SKM-1 (cell line): ENCODE measurements around the gene DNAH7.

Experiments used
- DNase-seq: peaks from one replicate; lab custom pipeline; 2025; ENCODE audit not compliant: unreplicated experiment; lab: John Stamatoyannopoulos, UW

The DNAH7 gene

DNA sequence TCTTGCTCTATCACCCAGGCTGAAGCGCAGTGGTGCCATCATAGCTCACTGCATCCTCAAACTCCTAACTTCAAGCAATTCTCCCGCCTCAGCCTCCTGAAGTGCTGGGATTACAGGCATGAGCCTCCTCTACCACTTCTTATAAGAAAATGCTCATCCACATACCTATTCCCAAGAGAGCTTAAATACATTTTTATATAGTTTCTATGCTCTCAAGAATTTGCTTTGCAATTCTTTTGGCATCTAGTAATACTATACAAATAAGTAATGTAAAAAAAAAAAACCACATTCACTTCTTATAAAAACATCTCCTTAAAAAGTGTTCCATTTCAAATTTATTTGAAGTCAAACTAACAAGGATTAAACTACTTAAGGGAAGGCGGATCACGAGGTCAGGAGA lies 197.3 kb downstream of the DNAH7 start:
- no peak for DNase-seq

DNA sequence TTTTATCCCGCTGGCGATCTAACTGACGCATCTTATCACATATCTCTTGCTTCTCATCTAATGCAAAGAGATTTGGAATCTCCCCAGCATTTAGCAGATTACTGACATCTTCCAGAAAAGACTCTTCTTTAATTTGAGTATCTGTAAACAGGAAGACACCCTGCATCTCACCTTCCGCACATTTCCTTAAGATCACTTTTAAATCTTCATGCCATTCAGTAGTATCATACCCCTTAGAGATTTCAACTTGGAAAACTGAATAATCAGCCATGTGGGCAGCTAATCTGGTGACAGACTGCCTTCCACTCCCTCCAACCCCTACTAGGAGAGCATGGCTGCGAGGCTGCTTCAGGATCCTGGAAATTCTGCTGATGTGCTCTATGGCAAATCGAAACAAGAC lies 204.3 kb downstream of the DNAH7 start:
- DNase-seq: no peak

DNA sequence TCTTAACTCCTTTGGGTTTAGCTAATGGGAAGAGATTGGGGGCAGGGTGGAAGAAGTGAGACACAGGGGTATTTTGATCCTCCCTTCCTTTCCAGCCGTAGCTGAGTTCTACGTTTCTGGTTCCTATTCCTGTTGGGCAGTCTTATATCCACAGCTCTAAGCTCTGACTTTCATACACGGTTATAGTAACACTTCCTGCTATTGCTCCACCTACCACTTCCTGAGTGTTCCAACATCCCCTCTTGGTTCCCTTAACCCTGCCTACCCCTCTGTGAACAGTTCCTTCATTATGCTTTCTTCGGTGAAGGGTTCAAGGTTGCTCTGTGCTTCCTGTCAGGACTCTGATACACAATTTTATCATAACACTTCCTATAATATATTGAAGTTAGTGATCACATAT lies 205.1 kb downstream of the DNAH7 start:
- peak; percentile 28 for DNase-seq

DNA sequence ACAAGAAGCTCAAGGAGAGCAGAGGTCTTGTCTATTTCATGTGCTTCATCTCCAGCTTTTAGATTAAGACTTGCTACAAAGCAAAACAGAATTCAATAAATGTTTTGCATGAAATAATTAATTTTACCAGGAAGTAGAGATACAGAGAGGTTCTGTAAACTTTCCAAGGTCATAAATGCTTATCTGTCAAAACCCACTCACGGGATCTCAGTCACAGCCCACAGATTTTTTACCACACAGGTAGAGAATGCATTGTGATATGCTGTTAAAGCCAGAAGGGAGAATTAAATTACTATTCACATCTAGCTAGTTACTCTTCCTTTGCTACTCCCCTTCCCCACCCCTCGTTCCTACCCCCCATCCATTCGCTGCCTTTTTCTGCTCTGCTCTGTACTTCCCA lies 205.5 kb downstream of the DNAH7 start:
- no peak for DNase-seq

DNA sequence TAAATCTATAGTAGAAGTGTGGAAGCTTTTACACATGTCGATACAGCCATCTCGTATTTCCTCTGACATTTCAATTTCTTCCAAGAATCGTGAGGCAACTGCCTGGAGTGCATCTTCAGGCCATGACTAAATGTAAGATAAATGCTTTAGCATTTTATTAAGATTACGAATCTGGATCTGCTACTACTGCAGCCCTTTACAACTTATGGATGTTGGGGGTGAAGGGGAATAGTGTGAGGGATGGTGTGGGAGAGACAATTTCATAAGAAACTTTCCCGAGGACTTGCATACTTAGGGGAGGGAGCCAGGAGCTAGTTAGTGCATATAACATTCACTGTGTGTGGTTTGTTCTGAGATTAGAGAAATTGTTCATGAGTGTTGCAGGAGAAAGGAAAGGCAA lies 206.8 kb downstream of the DNAH7 start:
- DNase-seq: no peak

DNA sequence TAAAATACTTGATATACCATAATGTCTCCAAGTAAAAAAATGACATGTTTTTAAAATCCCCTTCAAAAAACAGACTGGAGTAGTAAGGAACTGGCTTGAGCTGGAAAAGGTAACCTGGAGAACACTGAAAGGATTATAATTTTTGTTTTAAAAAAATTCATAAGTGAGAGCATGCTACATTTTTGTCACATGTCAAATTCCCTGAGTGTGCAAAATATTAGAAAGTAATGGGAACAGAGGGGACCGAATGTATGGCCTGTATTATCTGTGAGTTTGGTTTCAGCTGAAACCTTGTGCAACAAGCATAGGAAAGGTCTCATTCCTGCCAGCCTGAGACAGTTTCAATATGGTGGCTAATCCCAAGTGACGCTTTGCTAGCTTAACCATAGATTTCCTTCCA lies 209.1 kb downstream of the DNAH7 start:
- no peak for DNase-seq

DNA sequence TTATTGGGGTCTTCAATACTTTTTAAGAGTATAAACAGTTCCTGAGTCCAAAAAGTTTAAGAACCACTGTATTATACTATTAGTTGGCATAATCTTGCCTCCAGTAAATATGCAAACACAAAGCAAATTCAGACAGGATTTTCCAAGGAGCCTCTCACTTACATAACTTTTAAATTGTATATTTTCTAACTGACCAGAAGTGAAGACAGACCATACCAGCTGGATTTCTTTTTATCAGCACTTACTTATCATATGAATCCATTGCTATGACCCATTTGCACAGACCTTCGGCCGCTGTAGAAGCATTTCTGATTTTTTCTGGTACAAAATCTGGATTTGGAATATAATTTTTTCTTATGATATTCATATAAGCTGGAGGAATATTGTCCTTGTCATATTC lies 211.5 kb downstream of the DNAH7 start:
- no peak for DNase-seq

DNA sequence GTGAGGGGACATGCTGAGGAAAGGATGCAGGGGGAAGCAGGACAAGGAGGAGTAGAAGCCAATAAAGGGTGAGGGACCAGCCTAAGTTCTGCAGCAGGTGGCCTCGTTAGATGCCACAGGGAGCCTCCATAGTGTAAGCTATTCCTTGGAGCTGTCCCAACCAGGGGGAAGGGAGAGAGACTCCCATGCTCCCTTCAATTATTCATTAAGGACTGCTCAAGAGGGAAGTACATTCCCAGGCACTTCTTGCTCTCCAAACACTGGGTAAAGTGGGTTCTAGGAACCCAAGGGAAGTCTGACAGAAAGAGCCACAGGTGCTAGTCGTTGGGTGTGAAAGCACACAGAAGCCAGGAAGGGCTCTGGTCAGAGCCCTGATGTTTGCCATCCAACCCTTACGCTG lies 217.9 kb downstream of the DNAH7 start:
- DNase-seq: no peak

DNA sequence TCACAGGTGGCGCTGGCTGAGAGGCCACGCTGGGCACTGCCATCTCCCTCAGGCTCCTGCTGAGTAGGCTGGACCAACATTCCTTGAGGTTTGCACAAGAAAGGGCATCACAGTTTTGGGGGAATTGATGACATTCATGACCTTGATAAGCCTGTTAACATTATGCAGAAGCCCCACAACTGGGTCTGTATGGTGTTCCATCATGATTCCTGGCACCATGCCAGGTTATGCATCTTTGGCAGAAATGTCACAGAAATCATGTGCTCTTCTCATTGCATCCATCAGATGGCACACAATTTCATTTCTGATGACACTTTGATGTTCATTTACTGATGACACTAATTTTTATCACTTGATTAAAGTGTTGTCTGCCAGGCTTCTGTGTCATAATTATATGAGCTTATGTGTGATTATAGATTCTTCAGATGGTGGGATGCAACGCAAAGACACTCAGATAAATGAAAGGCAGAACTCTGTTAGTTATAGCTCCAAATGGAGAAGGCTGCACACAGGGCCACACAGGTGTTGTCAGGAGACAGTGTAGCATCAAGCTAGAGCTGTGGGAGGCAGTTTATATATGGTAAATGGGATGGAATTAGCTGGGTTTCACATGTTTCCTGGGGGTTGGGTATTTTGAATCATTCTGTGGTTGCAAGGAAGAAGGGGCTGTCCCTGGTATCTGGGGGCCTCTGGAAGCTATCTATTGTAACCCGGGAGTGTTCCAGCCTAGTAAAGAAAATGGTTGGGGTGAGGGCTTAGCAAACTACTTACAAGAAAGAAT lies 220.3 kb downstream of the DNAH7 start:
- no peak for DNase-seq

DNA sequence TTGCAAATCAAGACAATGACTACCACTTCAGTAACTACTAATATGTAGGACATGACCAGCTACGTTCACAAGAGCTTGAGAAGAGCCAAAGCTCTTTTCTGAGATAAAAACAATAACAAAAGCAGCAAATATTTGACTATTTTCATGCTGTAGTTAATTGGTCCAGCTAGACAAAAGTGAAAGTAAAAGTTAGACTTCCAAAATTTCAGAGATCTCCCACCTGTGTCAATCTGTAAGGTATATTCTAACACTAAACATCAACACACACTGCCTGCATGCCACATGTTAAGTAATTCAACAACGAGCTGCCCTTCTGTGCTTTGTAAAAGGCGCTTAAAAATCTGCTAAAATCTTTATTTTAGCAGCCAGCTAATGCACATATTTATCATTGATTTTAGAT lies 225.7 kb downstream of the DNAH7 start:
- no peak for DNase-seq

DNA sequence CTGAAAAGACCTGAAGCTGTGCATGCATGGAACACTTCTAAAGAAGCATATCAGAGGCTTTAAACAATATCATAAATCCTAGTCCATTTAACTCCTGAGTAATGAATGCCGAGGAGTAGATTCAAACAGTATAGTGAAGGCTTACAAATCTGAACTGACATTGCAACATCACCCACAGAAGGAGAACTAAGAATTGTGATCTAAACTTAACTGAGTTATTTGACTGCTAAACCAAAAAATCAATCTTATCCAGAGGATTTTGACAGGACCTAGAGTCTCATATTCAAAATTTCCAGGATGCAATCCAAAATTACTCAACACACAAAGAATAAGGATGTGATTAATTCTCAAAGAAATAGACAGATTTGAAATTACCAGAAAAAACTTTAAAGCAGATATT lies 230.6 kb downstream of the DNAH7 start:
- no peak for DNase-seq

DNA sequence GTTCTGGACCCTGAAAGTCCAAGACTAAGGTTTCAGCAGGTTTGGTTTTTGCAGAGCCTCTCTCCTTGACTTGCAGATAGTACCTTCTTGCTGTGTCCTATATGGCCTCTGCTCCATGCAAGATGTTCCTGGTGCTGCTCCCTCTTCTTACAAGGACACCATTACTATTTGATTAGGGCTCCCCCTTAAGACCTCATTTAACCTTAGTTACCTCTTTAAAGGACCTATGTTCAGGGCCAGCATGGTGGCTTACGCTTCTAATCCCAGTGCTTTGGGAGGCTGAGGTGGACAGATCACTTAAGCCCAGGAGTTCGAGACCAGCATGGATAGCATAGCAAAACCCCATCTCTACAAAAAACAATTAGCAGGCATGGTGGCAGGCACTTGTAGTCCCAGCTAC lies 232.6 kb downstream of the DNAH7 start:
- DNase-seq: no peak

DNA sequence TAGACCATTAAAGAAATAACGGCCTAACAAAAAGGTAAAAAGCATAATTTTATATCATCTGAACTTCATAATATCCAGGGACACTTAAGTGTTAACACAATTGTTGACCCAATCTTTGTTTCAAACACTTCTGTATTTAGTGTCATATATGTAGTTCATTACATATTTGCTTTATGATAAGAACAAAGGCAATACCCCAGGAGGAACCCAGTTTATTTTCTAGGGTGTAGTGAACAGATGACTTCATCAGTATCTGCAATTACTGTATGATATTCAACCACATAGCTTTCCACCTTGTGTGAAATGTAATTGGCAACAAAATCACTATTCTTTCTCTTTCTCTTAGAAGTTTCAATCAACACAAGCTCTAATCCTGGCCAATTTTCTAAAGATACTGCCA lies 233.8 kb downstream of the DNAH7 start:
- no peak for DNase-seq

DNA sequence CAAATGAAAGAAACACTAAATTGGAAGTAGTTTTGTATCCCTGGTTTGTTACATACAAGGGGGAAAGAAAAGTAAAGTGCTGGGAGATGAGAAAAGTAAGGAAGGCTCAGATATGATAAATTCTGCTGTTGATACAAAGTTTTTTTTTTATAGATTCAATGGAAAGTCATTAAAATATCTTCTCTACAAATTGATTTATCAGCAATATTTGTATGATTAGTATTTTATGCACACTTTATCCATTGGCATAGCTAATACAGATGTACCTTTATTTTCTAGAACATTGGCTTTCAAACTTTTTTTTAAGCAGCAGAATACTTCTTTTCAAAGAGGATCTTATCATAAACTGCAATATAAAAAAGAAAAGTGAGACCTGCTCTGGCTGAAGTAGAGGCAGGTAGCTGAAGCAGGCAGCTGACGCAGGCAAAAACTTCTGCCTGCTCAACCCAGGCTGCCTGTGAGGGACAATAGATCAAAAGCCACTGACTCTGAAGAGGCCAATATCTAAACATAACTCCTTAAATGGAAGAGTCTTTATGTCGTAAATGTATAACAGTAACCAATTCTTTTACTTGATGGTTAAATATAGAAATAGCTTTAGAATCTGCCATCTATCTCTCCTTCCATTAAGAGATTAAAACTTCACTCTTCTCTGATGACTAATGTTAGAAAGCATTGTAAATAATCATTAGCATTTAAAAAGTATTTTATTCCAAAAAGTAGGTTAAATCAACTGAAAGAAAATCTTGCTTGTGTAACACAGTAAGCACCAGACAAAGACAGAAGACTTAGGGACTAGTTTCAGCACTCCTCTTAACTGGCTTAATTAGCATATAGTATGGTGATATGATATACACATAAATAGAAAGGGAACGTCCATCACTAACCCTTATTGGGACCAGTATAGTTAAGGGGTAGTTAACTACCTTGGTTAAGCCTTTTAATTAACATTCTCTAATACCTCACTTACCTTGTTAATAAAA lies 237.4 kb downstream of the DNAH7 start:
- DNase-seq: no peak

DNA sequence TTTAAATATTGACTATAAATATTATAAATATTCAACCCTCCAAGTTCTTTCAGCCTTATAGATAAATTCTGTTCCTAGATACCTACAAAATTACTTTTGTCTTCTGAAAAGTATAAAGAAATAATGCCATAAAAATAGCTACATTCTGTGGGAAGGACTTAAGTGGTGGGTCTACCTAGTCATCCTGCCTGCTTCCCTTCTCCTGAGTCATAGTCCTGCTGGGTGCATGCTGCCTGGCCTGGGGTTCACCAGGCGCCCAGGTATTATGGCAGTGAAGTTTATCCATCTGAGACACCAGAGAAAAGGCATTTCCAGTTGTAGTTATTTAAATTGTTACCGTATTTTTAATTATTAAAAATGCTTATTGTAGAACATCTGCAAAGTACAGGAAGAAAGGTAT lies 244.2 kb downstream of the DNAH7 start:
- DNase-seq: no peak

DNA sequence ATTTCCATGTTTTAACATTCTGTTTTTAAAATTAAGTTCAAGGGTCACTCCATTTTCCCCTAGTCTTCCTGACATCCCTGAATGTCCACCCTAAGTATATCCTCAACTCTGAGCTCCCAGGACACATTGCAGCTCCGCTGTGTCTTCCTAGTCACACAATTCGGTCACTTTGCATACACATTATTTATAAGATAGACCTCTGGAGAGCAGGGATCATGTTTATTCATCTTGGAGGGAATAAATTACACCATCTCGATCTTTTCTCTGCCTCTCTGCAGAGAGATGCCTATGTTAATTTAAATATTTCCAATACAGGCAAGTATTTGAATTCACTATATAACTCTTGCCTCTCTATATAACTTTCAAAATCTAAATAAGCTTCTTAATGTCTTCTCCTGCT lies 245.4 kb downstream of the DNAH7 start:
- no peak for DNase-seq

DNA sequence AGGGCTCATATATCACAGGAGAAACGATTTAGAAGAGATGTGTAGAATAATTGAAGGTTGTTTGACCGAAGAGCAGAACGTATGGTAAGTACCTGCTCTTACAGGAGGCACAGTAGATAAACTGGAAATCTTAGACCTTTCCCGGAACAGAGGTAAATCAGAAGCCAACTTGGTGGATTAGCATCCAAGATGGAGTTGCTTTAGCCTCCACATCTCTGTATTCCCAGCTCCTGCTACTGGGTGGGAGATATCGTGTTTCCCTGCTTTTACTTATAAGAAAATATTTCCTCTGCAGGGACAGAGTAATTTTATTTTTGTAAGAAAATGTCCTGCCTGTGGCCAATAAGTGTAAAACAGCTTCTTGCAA lies 247.1 kb downstream of the DNAH7 start:
- no peak for DNase-seq

DNA sequence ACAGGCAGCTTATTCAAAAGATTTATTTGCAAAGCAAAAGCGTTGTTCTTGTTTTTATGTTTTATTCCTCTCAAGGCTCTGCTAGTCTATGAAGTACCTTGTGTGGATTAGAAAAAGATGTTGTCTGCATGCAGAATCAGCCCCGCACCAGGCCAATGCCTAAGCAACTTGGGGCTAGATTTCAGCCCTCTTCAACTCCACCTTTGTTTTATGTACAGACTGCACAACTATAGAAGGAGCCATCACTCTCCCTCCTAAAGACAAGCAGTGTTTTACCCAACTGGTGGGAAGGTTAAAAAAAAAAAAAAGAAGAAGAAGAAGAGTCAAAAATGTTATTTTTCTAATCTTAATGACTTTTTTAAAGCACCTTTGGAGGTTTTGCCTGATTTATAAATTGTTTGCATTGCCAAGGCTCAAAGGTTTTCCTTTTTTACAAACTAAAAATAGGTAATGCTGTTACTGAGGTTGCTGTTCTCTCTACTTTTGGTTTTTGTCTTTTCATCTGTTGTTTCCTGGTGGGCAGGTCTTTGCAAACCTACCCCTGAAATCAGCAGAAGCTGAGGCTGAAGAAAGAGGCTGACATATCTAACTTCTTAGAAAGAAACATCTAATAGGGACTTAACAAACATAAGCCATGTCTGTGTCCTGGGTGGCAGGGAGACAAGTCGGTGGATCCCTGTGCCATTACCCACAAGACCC lies 247.6 kb downstream of the DNAH7 start:
- DNase-seq: no peak

DNA sequence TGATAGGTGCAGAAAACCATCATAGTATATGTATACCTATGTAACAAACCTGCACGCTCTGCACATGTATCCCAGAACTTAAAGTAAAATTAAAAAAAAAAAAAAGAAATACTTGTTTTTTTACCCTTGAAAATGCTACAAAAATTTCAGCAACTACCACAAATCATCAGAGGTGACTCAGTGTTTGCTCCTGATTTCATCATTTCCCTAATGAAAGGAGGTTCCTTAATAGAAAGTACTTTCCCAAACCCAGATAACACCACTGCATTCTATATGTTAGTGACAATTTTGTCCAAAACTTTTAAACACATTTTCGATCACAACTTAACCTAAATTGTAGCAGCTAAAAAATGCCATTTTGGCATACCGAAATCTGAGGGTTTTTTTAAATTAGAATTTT lies 248.3 kb downstream of the DNAH7 start:
- DNase-seq: no peak

DNA sequence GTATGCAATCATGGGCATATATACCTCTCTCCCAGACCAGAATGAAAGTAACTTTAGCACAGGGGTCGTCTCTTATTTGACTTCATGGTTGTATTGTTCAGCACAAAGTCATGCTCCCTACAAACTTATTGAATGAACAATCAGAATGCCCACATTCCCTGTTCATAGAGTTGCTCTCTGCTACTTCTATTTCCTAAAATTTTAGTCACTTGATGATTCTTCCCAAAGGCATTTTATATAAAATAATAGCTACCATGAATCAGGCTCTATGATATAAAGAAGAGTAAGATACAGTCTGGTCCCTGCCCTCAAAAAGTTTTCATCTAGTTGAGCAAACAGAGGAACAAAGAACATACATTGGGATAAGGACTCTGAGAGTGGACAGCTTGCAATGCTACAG lies 249.4 kb downstream of the DNAH7 start:
- no peak for DNase-seq

DNA sequence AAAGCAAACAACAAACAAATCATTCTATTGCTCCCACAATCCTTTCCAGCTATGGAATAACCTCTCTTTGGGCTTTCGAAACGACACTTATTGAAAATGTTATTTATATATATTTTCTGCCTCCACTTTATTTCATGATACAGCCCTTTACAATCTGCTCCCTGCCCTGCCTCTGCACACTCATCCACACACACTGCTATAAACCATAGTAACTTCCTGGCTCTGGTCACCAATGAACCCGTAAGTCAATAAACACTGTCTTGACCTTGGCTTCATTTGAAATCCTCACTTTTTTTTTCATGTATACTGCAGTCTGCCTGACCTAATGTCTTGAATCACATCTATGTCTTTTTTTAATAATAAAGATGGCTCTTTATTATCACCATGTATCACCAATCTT lies 250.1 kb downstream of the DNAH7 start:
- DNase-seq: no peak

DNA sequence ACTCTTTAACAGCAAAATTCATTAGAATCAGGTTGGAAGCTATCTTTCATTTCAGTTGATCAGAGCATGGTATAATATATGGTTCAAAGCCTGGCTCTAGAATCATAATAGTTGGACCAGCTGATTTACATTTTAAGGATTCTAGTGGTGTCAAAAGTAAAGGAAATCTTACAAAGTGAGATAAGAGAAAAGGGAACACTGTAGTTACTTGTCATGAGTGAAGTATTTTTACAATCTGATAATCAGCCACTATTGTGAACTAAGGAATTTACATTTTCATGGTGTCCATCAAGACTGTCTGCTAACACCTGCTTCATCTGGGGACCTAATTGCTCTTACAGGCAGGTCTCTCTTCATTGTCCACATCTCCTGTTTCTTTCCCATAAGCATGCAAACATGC lies 250.5 kb downstream of the DNAH7 start:
- no peak for DNase-seq
